ENCODE measurements around the gene SMIM41.

SMIM41 gene

GRCh38 chr12:52145228-52146088 is 66.0 kb downstream of the SMIM41 start:
- DNase-seq (ENCODE audit: low read depth in 1 of 2, low spot score in 1 of 2), result no peak

GRCh38 chr12:52146089-52146821 is 66.8 kb downstream of the SMIM41 start:
- DNase-seq (ENCODE audit: low read depth in 1 of 2, low spot score in 1 of 2), result no peak

- no peak for DNase-seq (ENCODE audit: low read depth in 1 of 2, low spot score in 1 of 2)
Observed at GRCh38 chr12:52146822-52147366, 67.4 kb downstream of the SMIM41 start.

- DNase-seq (ENCODE audit: low read depth in 1 of 2, low spot score in 1 of 2), result no peak
Observed at GRCh38 chr12:52147367-52147963, 68.0 kb downstream of the SMIM41 start.

GRCh38 chr12:52147964-52148463 is 68.5 kb downstream of the SMIM41 start:
- no peak for DNase-seq (ENCODE audit: low read depth in 1 of 2, low spot score in 1 of 2)

- DNase-seq (ENCODE audit: low read depth in 1 of 2, low spot score in 1 of 2), result no peak
Observed at GRCh38 chr12:52148464-52149181, 69.1 kb downstream of the SMIM41 start.

- DNase-seq (ENCODE audit: low read depth in 1 of 2, low spot score in 1 of 2), result no peak
Observed at GRCh38 chr12:52149182-52149641, 69.7 kb downstream of the SMIM41 start.

- no peak for DNase-seq (ENCODE audit: low read depth in 1 of 2, low spot score in 1 of 2)
Observed at GRCh38 chr12:52149651-52150241, 70.2 kb downstream of the SMIM41 start.

GRCh38 chr12:52151153-52151836 is 71.8 kb downstream of the SMIM41 start:
- no peak for DNase-seq (ENCODE audit: low read depth in 1 of 2, low spot score in 1 of 2)

- peak; percentile 44 to 48 for DNase-seq (ENCODE audit: low read depth in 1 of 2, low spot score in 1 of 2)
Observed at GRCh38 chr12:52151837-52152783, 72.6 kb downstream of the SMIM41 start.

GRCh38 chr12:52152905-52153317 is 73.4 kb downstream of the SMIM41 start:
- no peak for DNase-seq (ENCODE audit: low read depth in 1 of 2, low spot score in 1 of 2)

- no peak for DNase-seq (ENCODE audit: low read depth in 1 of 2, low spot score in 1 of 2)
Observed at GRCh38 chr12:52155048-52155868, 75.8 kb downstream of the SMIM41 start.

- no peak for DNase-seq (ENCODE audit: low read depth in 1 of 2, low spot score in 1 of 2)
Observed at GRCh38 chr12:52156311-52156710, 76.8 kb downstream of the SMIM41 start.

- peak; percentile 65 to 68 for DNase-seq (ENCODE audit: low read depth in 1 of 2, low spot score in 1 of 2)
Observed at GRCh38 chr12:52156757-52157565, 77.5 kb downstream of the SMIM41 start.

GRCh38 chr12:52157566-52158150 is 78.2 kb downstream of the SMIM41 start:
- DNase-seq (ENCODE audit: low read depth in 1 of 2, low spot score in 1 of 2), result no peak

All from activated CD4-positive, alpha-beta T cell treated with anti-CD3 and anti-CD28 coated beads, Interleukin-2, amount 50 U/mL, for 24 hours (primary cell).